Lower leg skin (tissue), 3 donors: Measurements from ENCODE around the gene ANK3.

Experiments
- POLR2A ChIP-seq, 2 donors: fragments of 450-650 bp; IDR thresholded peaks; one replicate each; pipeline ENCODE4 v1.6.1; 2016 to 2017; ENCODE audit warnings: antibody characterized with exemption in 2 of 2, mild to moderate bottlenecking in 1 of 2, moderate library complexity in 1 of 2
- TF ChIP-seq, protein P1 (sequence below), 3 donors: fragments of 450-650 bp; IDR thresholded peaks; one replicate each; pipeline ENCODE4 v1.5.1; 2016; ENCODE audit warnings: antibody characterized with exemption in 3 of 3, mild to moderate bottlenecking in 3 of 3, moderate library complexity in 2 of 3

DNA sequence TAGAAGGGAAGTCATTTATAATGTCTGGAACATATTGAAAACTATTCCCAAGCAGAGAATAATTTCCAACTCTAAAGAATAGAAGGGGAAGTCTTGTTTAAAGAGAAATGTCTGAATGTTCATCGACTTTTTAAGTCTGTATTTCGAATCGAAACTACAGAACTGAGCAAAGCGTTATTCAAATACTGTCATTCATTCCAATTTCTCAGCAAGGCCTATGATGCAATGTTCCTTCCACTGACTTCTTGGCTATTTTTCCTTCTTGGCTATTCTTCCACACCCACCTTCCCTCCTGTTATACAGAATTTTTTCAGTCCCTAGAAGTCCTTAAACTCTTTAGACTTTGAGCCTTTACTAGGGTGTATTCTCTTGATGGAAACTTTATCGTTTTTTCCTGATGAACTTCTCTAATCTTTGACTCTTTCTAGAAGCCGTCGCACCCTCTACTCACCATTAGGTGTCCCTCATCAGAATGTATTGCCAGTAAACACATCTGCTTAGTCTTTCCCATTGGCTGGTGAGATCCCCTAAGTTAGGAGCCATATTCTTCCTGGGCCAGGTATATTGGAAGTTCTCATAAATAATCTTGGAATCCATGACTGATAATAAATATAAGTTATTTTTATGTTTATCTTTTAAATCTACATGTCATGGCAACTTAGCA is 247.6 kb downstream of the ANK3 start:
- TF ChIP-seq, protein P1, sequence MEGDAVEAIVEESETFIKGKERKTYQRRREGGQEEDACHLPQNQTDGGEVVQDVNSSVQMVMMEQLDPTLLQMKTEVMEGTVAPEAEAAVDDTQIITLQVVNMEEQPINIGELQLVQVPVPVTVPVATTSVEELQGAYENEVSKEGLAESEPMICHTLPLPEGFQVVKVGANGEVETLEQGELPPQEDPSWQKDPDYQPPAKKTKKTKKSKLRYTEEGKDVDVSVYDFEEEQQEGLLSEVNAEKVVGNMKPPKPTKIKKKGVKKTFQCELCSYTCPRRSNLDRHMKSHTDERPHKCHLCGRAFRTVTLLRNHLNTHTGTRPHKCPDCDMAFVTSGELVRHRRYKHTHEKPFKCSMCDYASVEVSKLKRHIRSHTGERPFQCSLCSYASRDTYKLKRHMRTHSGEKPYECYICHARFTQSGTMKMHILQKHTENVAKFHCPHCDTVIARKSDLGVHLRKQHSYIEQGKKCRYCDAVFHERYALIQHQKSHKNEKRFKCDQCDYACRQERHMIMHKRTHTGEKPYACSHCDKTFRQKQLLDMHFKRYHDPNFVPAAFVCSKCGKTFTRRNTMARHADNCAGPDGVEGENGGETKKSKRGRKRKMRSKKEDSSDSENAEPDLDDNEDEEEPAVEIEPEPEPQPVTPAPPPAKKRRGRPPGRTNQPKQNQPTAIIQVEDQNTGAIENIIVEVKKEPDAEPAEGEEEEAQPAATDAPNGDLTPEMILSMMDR (IDR thresholded peaks at IDR 0.05), result no peak
- no peak for TF ChIP-seq POLR2A (IDR thresholded peaks at IDR 0.05)
